HepG2 (cell line): ENCODE results near the gene ATG2A. TPM values are rescaled to one million over a fixed set of nuclear protein-coding genes. Genes with fewer than 3 reads are reported as not detected.

Experiments used
- DNMT3B ChIP-seq: conservative IDR thresholded peaks from 2 replicates; pipeline ENCODE4 v1.6.1; 2016; ENCODE audit warnings: missing biosample characterization, control low read depth
- FOXO1 ChIP-seq: sonication (generic); formaldehyde crosslinking; IDR thresholded peaks from 2 replicates; pipeline ENCODE4 v1.4.0; 2020; ENCODE audit warnings: missing genetic modification reagents
- GATAD2A ChIP-seq: IDR thresholded peaks from 2 replicates; pipeline ENCODE4 v1.6.1; 2016
- GFI1 ChIP-seq: sonication (generic); formaldehyde crosslinking; IDR thresholded peaks from 2 replicates; pipeline ENCODE4 v1.5.0; 2020; ENCODE audit warnings: missing genetic modification reagents, mild to moderate bottlenecking, borderline replicate concordance
- KDM6A ChIP-seq: IDR thresholded peaks from 2 replicates; pipeline ENCODE4 v1.6.1; 2016; ENCODE audit warnings: low read depth
- MAFG ChIP-seq: sonication (generic); formaldehyde crosslinking; IDR thresholded peaks from 2 replicates; pipeline ENCODE4 v1.5.1; 2020; ENCODE audit warnings: mild to moderate bottlenecking, missing genetic modification reagents
- MTA1 ChIP-seq: sonication (generic); formaldehyde crosslinking; IDR thresholded peaks from 2 replicates; pipeline ENCODE4 v1.4.0; 2020; ENCODE audit warnings: missing genetic modification reagents, mild to moderate bottlenecking, borderline replicate concordance
- PRPF4 ChIP-seq: fragments of 200-400 bp; formaldehyde crosslinking; IDR thresholded peaks from 2 replicates; pipeline ENCODE4 v1.6.1; 2016; ENCODE audit warnings: low read length, low read depth; ENCODE audit not compliant: poor library complexity, severe bottlenecking
- SOX13 ChIP-seq, 3 experiments: fragments of 450-650 bp in 1 of 3; sonication (generic) in 1 of 3; formaldehyde crosslinking in 1 of 3; IDR thresholded peaks in 2 of 3; conservative IDR thresholded peaks in 1 of 3; 2 replicates each; pipeline versions ENCODE4 v1.5.0 to v1.6.1; 2016 to 2020; ENCODE audit warnings: antibody characterized with exemption in 1 of 3, mild to moderate bottlenecking in 1 of 3, missing compliant biosample characterization in 1 of 3, missing genetic modification reagents in 1 of 3, moderate library complexity in 1 of 3
- TARDBP ChIP-seq: sonication (generic); formaldehyde crosslinking; IDR thresholded peaks from 2 replicates; pipeline ENCODE4 v1.8.0; 2022; ENCODE audit warnings: mild to moderate bottlenecking, missing genetic modification reagents
- THYN1 ChIP-seq: sonication (generic); formaldehyde crosslinking; IDR thresholded peaks from 2 replicates; pipeline ENCODE4 v1.8.1; 2023; ENCODE audit warnings: low read depth, mild to moderate bottlenecking, moderate library complexity, missing genetic modification reagents, borderline replicate concordance
- ZC3H13 ChIP-seq: sonication (generic); formaldehyde crosslinking; IDR thresholded peaks from 2 replicates; pipeline ENCODE4 v1.8.1; 2023; ENCODE audit warnings: mild to moderate bottlenecking, missing genetic modification reagents, moderate library complexity
- ZHX2 ChIP-seq, 2 experiments: sonication (generic) in 1 of 2; formaldehyde crosslinking in 1 of 2; IDR thresholded peaks; 2 replicates each; pipeline versions ENCODE4 v1.6.1 to v1.9.0; 2014 to 2022; ENCODE audit warnings: antibody characterized with exemption in 1 of 2, borderline replicate concordance in 1 of 2, inconsistent platforms in 1 of 2, low read depth in 1 of 2, missing genetic modification reagents in 1 of 2
- ZNF138 ChIP-seq: sonication (generic); formaldehyde crosslinking; IDR thresholded peaks from 2 replicates; pipeline ENCODE4 v1.5.0; 2020; ENCODE audit warnings: mild to moderate bottlenecking, low read depth, missing genetic modification reagents
- ZNF256 ChIP-seq: sonication (generic); formaldehyde crosslinking; conservative IDR thresholded peaks from 2 replicates; pipeline ENCODE4 v1.4.0; 2020; ENCODE audit warnings: missing genetic modification reagents
- ZNF383 ChIP-seq: sonication (generic); formaldehyde crosslinking; IDR thresholded peaks from 2 replicates; pipeline ENCODE4 v1.4.0; 2020; ENCODE audit warnings: missing genetic modification reagents, mild to moderate bottlenecking, borderline replicate concordance
- ZNF510 ChIP-seq: sonication (generic); formaldehyde crosslinking; IDR thresholded peaks from 2 replicates; pipeline ENCODE4 v1.4.0; 2020; ENCODE audit warnings: low read depth, mild to moderate bottlenecking, missing genetic modification reagents
- ZNF580 ChIP-seq: IDR thresholded peaks from 2 replicates; pipeline ENCODE4 v1.6.1; 2016; ENCODE audit warnings: low read depth, borderline replicate concordance
- polyA plus RNA-seq, 8 experiments: library from polyadenylated mRNA; depleted of rRNA in 3 of 8; stranded (reverse) in 7 of 8; unstranded in 1 of 8; fragments of >200 nt; fragmentation: Illumina TruSeq in 4 of 8; extraction: Trizol in 4 of 8; gene quantifications; 2 replicates each; pipeline versions ENCODE4 v1.2.1 to v1.2.3, GENCODE V29; 2011 to 2016; ENCODE audit warnings: low read depth in 4 of 8, missing spikeins in 1 of 8, mixed read lengths in 1 of 8; ENCODE audit not compliant: insufficient read depth in 1 of 8
- total RNA-seq, 5 experiments: library from RNA; depleted of rRNA; stranded (reverse); fragments of >200 nt; fragmentation: Illumina TruSeq; extraction: Trizol; gene quantifications; 2 replicates each; pipeline ENCODE4 v1.2.3, GENCODE V29; 2016; ENCODE audit warnings: low read depth in 1 of 5

ATG2A gene
- total and polyA plus RNA-seq, 2 of the 13 experiments (the other 11 are each of a cell fraction or from before 2014, with no cell fraction given): 6.7 to 8.0 TPM

- 0 out of 2 replicates have a peak, but pooled peaks have one; percentile 46 for TF ChIP-seq ZHX2 (IDR thresholded peaks at IDR 0.05; ENCODE audit: low read depth)
- no peak for TF ChIP-seq ZHX2 (CRISPR knock-in tag; IDR thresholded peaks at IDR 0.05; ENCODE audit: borderline replicate concordance)
- no peak for TF ChIP-seq GFI1 (CRISPR knock-in tag)
- TF ChIP-seq ZNF256 (CRISPR knock-in tag): no peak
- peak; percentile 42; the same call in 1 of the 2 replicates for TF ChIP-seq KDM6A (CRISPR knock-in tag)
- no peak for TF ChIP-seq THYN1
- peak; percentile 93 for TF ChIP-seq GATAD2A (CRISPR knock-in tag)
- TF ChIP-seq ZNF138: no peak
- TF ChIP-seq ZNF510 (CRISPR knock-in tag): no peak; the same call in 1 of the 2 replicates
- peak; percentile 97 for TF ChIP-seq TARDBP (CRISPR knock-in tag)
- TF ChIP-seq MAFG (CRISPR knock-in tag): no peak
- TF ChIP-seq ZNF383 (CRISPR knock-in tag): no peak
- peak; percentile 97 for TF ChIP-seq MTA1 (CRISPR knock-in tag)
- no peak for TF ChIP-seq DNMT3B
- TF ChIP-seq PRPF4: no peak
- 0 out of 2 replicates have a peak, but pooled peaks have one; percentile 36 for TF ChIP-seq SOX13 (IDR thresholded peaks at IDR 0.05)
- peak in 1 of 2 experiments; percentile 59; a peak in 2 of 4 replicates for TF ChIP-seq SOX13 (CRISPR knock-in tag; conservative IDR thresholded peaks at IDR 0.05 in 1 of 2, IDR thresholded peaks at IDR 0.05 in 1 of 2)
- peak; percentile 78; the same call in 1 of the 2 replicates for TF ChIP-seq FOXO1
- TF ChIP-seq ZNF580 (CRISPR knock-in tag): peak; percentile 48; the same call in 1 of the 2 replicates
- TF ChIP-seq ZC3H13 (CRISPR knock-in tag): peak; percentile 85; the same call in 1 of the 2 replicates
Observed at GRCh38 chr11:64894070-64894811, 22.8 kb downstream of the ATG2A start (continued).
